RKO (cell line): Measurements from ENCODE around the gene ST3GAL4.
"Not testable (repeated sequence)": the region's sequence is repeated elsewhere in the genome, so short reads cannot be mapped to it uniquely, and the experiment has no call there.

Experiments used
- DNase-seq: peaks from one replicate; pipeline ENCODE4 v3.0.0-alpha.2; 2016; ENCODE audit warnings: low spot score

The ST3GAL4 gene

GRCh38 chr11:126387857-126388256 lies 32.4 kb downstream of the ST3GAL4 start:
- DNase-seq: no peak

GRCh38 chr11:126390272-126390867 lies 34.9 kb downstream of the ST3GAL4 start:
- DNase-seq: no peak

- DNase-seq: no peak
These were observed 35.9 kb downstream of the ST3GAL4 start for GRCh38 chr11:126391286-126391954.

- no peak for DNase-seq
These were observed 36.6 kb downstream of the ST3GAL4 start for GRCh38 chr11:126391970-126392632.

- no peak for DNase-seq
These were observed 37.1 kb downstream of the ST3GAL4 start for GRCh38 chr11:126392633-126393013.

GRCh38 chr11:126393143-126393542 lies 37.7 kb downstream of the ST3GAL4 start:
- no peak for DNase-seq

GRCh38 chr11:126394036-126394435 lies 38.5 kb downstream of the ST3GAL4 start:
- DNase-seq: no peak

- DNase-seq: not testable (repeated sequence)
These were observed 39.2 kb downstream of the ST3GAL4 start for GRCh38 chr11:126394634-126395072.

- DNase-seq: not testable (repeated sequence)
These were observed 40.3 kb downstream of the ST3GAL4 start for GRCh38 chr11:126395784-126396183.

GRCh38 chr11:126396266-126396665 lies 40.8 kb downstream of the ST3GAL4 start:
- DNase-seq: not testable (repeated sequence)

GRCh38 chr11:126396965-126397364 lies 41.5 kb downstream of the ST3GAL4 start:
- no peak for DNase-seq

- no peak for DNase-seq
These were observed 42.8 kb downstream of the ST3GAL4 start for GRCh38 chr11:126398296-126398695.

GRCh38 chr11:126398721-126399120 lies 43.2 kb downstream of the ST3GAL4 start:
- DNase-seq: no peak

GRCh38 chr11:126400019-126400418 lies 44.5 kb downstream of the ST3GAL4 start:
- DNase-seq: no peak

GRCh38 chr11:126400479-126400878 lies 45.0 kb downstream of the ST3GAL4 start:
- no peak for DNase-seq

- DNase-seq: no peak
These were observed 47.6 kb downstream of the ST3GAL4 start for GRCh38 chr11:126403022-126403581.

GRCh38 chr11:126403658-126404057 lies 48.2 kb downstream of the ST3GAL4 start:
- DNase-seq: no peak

- DNase-seq: no peak
These were observed 48.9 kb downstream of the ST3GAL4 start for GRCh38 chr11:126404367-126404766.

- DNase-seq: no peak
These were observed 49.9 kb downstream of the ST3GAL4 start for GRCh38 chr11:126405374-126405773.

- DNase-seq: no peak
These were observed 50.4 kb downstream of the ST3GAL4 start for GRCh38 chr11:126405906-126406305.

- no peak for DNase-seq
These were observed 50.9 kb downstream of the ST3GAL4 start for GRCh38 chr11:126406368-126406767.

- DNase-seq: no peak
These were observed 51.6 kb downstream of the ST3GAL4 start for GRCh38 chr11:126407101-126407521.
